GM15510 (cell line): Measurements from ENCODE around the gene DLGAP1.

ENCODE experiments used
- POLR2A ChIP-seq: IDR thresholded peaks from 3 replicates; pipeline ENCODE4 v1.6.1; 2011; ENCODE audit warnings: borderline replicate concordance; ENCODE audit not compliant: insufficient read length; ENCODE audit errors: extremely low read depth

DLGAP1 gene

DNA sequence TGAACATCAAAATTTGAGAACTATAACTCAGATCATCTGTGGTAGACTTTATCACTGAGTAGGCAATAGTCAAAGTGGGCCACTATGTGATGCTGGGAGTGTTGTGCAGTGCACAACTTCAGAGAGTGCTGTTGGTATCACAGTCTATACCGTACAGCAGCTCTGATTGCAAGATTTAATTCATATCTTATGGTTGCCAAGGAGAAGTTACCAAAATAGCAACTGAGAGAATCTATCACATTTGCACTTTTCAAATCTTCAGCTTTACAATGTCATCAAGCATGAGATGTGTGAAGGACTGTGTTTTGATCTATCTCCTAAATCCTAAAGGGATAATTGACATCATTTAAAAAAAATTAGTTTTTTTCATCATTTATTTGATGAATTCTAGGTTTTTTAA, 216.1 kb downstream of the DLGAP1 start:
- no peak for TF ChIP-seq POLR2A

DNA sequence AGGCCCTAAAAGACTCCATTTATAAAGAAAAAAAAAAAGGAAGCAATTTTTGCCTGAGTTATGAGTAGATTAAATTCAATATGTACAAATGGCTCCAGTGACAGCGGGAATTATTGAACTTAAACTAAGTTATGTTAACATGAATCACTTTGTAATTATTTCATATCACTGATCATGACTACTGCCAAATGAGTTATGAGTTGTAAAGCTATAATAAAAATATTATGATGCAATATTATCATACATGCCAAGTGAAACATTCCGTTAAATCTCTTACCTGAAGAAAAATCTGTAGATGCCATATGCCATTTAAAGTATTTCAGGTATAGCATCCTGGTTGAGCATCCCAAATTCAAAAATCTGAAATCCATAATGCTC, 217.5 kb downstream of the DLGAP1 start:
- TF ChIP-seq POLR2A: no peak

DNA sequence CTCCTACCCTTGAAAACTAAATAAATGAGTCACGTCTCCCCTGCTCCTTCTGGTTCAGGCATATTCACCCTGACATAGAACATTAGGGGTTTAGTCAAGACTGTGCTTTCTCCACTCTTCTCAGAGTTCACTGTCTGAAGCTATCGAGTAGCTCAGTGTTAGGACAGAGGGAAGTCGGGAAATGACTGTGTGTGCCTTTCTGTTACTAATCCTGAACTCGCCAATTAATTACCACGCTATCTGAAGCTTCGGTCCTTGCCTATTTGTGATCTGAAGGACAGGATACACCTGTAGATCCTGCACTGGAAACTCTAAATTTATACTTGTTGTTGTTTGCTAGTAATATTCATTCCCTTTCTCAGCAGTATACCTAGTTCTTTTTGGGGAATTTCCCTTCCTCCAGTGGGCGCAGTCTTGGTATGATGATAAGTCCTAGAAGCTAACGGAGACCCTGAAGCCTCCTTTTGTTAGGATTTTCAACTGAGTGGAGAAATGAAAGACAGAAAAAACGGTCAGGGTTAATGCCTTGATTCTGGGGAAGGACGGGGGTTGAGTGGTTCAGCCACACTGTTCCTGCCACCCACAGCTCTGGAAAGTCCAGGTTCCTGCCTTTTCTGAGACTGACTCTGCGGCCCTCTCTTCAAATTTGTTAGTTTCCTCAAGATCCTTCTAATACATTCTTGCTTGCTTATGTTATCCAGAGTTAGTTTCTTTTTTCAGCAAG, 218.0 kb downstream of the DLGAP1 start:
- TF ChIP-seq POLR2A: no peak

DNA sequence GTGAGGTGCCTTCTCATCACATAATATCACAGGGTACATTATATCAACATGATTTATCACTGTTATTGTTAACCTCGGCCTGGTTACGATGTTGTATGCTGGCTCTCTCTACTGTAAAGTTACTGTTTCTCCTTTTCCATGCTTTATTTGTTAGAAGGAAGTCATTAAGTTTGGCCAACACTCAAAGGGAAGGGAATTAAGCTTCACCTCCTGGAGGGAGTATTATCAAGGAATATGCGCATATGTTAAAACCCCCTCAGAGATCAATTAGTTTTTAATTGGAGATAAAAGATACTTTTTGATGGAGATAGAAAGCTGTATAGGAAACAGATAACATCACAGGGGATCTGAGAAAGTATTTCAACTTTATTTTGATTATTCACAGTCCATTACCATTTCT, 221.6 kb downstream of the DLGAP1 start:
- TF ChIP-seq POLR2A: no peak

DNA sequence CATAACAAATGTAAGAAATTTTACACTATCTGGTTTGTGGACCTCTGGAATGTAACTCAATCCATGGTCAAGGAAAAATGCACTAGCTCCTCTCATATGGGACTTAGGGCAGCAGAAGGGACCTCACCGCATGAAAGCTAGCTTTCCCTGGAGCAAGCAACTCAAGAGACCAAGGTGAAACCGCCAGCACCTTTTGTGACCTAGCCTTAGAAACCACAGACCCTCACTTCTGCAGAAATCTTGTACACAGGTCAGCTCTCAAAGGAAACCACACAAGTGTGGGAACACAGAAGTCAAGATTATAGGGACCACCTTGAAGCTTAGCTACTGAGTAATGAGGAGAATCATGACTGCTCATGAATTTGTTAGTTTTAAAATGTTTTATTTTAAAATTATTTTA, 222.5 kb downstream of the DLGAP1 start:
- TF ChIP-seq POLR2A: no peak

DNA sequence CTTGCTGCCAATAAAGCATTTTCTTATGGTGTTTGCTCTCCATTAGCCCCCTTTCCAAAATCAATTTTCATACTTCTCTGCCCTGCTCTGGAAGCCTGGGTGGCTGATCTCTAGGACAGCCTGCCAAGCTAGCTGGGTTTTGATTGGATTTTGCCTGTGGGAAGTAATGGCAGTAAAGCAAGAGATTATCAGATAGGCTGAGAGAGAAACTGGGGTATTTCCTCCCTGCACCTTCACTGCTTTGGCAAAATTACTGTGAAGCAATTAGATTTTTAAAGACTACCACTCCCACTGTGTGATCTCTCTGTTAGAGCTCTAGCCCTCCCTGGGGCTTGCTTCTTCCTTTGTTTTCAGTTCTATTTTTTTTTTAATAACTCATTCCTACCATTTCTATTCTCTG, 223.8 kb downstream of the DLGAP1 start:
- TF ChIP-seq POLR2A: no peak

DNA sequence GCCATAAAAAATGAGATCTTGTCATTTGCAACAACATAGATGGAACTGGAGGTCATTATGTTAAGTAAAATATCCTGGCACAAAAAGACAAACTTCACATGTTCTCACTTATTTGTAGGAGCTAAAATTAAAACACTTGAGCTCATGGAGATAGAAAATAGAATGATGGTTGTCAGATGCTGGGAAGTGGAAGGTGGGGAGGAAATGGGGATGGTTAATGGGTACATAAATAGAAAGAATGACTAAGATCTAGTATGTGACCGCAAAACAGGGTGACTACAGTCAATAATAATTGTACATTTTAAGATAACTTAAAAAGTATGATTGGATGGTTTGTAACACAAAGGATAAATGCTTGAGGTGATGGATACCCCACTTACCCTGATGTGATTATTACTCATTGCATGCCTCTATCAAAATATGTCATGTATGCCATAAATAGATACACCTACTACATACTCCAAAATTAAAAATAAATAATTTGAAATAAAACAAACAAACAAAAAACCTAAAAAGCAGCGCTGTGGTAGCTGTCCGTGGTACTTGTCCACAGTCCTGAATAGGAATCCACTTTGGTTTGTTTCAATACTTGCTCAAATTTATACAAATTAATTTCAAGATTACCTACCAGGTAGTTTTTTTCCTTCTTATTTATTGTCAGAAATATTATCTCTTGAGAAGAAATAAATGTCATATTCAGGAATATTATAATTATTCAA, 224.5 kb downstream of the DLGAP1 start:
- TF ChIP-seq POLR2A: no peak

DNA sequence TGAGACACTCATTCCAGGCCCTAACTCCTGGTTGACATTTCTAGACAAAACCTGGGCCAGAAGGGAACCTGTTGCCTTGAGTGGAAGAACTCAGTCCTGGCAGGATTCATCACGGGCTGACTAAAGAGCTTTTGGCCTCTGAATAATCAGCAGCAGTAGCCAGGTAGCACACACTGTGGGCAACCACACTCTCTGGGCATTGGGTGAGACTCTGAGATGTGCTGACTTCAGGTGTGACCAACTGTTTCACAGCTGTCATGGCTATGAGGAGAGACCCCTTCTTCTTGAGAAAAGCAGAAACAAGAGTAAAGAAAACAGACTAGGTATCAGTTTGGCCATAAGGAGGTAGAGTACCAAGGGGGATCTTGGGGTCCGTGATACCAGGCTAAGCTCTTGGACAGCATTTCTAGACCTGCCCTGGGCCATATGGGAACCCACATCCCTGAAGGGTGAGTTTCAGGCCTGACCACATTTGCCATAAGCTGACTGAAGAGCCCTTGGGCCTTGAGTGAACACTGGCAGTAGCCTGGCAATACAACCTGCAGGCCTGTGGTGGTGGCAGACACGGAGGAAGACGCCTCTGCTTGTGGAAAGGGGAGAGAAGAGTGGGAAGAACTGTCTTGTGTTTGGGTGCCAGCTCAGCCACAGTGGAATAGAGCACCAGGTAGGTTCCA, 230.9 kb downstream of the DLGAP1 start:
- no peak for TF ChIP-seq POLR2A

DNA sequence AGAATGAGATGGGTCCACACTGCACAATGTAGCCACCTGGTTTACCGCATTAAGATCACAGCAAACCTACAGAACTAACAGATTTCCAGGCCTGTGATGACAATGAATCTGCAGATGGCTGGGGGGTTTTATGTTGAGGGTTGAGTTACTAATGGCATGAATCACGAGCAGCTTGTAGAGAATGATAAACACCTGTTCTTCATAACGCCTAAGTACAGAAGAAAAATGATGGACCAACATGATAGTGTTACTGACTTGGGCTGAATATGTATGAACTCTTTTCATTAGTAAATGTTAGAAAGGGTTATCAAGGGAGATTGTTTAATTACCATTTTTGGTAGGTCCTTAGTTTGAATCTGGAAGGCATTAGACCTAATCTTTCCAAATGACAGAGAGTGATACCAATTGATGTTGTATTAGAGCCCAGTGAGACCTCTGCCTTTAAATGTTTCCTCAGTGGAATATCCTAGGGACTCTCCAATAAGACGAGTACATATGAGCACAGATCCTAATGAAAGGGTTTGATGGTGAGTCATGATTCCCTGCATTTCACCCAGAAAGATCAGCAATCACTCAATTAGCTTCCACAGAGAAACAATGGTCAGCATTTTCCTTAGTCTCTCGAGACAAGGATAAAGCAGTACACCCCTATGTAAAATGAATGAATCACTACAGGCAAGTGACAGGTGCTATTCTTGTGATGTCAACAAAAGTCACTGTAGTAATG, 243.8 kb downstream of the DLGAP1 start:
- no peak for TF ChIP-seq POLR2A

DNA sequence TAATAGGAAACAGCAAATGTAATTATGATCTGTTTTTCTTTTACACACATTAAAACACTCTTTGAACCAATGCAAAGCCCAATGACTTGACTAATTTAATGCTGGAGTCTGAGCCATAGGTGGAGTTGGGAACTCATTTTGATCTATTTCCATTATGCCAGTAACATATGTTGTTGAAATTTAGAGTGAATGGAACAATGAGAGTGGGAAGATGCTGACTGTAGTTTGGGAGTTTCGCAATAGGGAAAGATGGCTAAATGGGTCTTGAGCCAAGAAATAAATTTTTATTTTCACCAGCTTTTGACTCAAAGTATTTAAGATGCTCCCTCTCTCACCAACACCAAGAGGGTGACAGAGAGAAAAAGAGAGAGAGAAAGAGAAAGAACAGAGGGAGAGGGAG, 246.7 kb downstream of the DLGAP1 start:
- TF ChIP-seq POLR2A: no peak

DNA sequence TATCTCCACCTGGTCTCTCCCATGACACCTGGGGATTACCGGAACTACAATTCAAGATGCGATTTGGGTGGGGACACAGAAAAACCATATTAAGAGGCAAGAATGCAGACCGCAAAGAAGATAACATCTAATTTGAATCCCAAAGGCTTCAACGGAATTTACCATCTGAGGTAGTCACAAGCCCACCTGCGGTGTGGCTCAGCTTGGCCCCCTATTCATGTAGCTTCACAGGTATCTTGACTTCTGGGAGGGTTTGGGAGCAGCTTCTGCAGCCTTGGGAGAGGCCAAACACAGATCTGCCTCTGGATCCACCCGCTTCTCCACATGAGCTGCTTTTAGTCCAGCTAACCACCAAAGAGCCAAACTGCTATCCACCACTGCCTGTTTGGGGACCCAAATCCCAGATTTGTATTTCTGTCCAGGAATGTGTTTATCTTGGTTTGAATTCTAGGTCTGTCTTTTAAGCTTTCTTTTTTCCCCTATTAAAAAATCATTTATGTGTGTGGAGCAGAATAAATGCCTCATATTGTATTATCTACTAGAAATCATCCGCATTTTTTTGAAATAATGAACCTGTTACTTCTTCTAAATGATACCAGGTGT, 247.6 kb downstream of the DLGAP1 start:
- no peak for TF ChIP-seq POLR2A

DNA sequence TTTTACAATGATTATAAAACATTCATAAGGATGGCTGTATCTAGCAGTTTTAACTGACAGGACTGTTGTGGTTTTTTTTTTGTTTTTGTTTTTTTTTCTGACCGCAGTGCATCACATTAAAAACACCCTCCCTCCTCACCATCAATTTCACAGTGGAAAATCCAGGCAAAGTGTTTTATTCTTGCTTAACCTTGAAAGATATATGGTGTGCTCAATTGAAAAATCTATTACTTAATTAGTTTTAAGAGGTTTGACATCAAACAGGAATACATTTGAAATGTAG, 250.7 kb downstream of the DLGAP1 start:
- TF ChIP-seq POLR2A: no peak

DNA sequence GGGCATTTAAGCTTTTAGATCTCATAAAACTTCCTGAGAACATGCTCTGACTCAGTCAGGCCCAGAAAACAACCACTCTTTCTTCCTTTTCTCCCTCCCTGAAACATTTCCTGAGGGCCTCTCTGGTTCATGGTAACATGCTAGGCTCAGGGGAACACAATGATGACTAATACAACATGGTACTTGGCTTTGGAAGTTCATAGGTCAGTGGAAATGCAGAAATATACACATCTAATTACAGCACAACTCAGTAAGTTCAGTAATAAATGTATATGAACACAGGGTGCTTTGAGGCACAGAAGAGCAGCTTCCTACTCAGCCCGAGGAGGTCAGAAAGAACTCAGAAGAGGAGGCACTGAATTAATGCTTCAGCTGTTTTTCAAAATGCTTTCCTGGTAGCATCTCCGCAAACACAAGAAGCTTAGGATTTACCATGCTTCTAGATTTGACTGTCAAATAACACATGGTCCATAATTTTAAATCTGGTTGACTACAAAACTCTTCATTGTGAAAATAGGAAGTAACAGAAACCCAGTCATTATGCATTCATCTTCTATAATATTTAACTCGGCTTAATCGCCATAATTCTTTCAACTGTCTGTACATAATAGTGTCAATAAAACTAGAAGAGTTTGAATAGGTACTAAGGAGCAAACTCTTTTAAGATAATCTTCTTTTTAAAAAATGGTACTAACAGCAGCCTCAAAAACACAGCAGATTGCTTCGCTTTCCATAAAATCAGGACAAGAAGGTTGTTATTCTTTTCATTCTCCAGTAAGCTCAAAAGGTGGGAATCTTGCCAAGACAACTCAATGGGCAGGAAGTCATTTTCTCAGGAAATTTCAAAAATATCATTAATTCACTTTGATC, 251.3 kb downstream of the DLGAP1 start:
- no peak for TF ChIP-seq POLR2A

DNA sequence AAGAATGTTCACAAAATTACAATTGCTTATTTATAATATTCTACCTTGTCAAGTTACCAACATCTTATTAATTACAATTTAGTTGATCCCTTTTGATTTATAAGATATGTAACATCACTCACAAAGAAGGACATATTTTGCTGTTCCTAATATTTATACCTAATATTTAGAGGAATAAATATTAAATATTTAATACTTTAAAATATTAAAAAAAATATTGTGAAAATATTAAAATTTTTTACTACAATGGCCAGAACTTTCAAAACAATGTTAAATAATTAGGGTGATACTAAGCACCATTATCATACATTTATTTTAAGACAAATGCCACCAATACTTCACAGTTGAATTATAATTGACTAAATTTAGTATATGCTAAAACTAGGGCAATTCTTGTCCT, 254.7 kb downstream of the DLGAP1 start:
- TF ChIP-seq POLR2A: no peak

DNA sequence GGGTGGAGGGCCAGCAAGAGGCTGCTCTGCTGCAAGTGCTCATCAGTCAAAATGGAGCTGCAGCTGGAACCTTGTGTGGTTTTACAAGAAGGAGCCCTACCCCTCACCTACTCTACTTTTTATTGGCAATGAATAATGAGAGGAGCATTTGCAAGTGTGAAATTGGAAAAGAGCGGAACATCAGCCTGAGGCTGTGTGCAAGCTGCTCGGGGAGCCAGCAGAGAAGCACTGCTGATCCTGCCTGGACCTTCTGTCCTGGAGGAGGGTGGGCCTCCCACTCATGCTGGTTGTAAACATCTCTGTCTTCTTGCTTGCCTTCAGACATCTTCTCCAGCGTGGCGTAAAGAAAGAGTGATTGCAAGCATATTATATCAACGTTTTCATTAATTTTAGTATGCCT, 256.2 kb downstream of the DLGAP1 start:
- TF ChIP-seq POLR2A: no peak

DNA sequence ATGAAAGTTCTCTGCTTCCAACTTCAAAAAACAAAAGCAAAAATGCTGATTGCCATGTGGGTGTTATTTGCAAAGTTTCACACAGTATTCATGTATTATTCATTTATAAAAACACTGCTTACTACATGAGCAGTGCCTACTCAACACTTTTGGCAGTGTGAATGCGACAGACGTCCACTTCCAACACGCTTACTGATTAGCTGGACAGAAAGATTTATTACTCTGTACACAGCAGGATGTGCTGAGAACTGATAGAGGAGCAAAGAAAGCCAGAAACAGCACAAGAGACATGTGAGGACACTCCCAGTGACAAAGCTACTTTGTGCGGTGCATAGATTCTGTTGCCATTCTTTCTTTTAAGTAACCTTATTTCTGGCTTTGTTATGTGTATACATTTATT, 258.8 kb downstream of the DLGAP1 start:
- no peak for TF ChIP-seq POLR2A
